HUDEP-2 (cell line): Measurements from ENCODE around the gene GZF1.
A peak's percentile ranks its signal among the peaks of the same experiment; 100 is the strongest.

Experiments
- DNase-seq, 76 experiments: peaks; one replicate each; lab custom pipeline; 2025; ENCODE audit not compliant: unreplicated experiment in 76 of 76; lab: John Stamatoyannopoulos, UW

The GZF1 gene

GRCh38 chr20:23404196-23404595, 42.2 kb downstream of the GZF1 start:
- no peak for DNase-seq

GRCh38 chr20:23406880-23407279, 44.9 kb downstream of the GZF1 start:
- DNase-seq: no peak

- DNase-seq: no peak
Observed at GRCh38 chr20:23407781-23408464, 45.9 kb downstream of the GZF1 start.

- DNase-seq: no peak
Observed at GRCh38 chr20:23408957-23409356, 47.0 kb downstream of the GZF1 start.

- no peak for DNase-seq
Observed at GRCh38 chr20:23409800-23410199, 47.8 kb downstream of the GZF1 start.

GRCh38 chr20:23410916-23411695, 49.1 kb downstream of the GZF1 start:
- no peak for DNase-seq

GRCh38 chr20:23412026-23412425, 50.0 kb downstream of the GZF1 start:
- no peak for DNase-seq

GRCh38 chr20:23413862-23414422, 52.0 kb downstream of the GZF1 start:
- DNase-seq: no peak

GRCh38 chr20:23414526-23415188, 52.7 kb downstream of the GZF1 start:
- no peak for DNase-seq

GRCh38 chr20:23415555-23415954, 53.6 kb downstream of the GZF1 start:
- no peak for DNase-seq

GRCh38 chr20:23415959-23416583, 54.1 kb downstream of the GZF1 start:
- DNase-seq: peak in 55 of 76 experiments; percentile 2 to 66 (median 36)

- DNase-seq: no peak
Observed at GRCh38 chr20:23417861-23418260, 55.9 kb downstream of the GZF1 start.

GRCh38 chr20:23419657-23419994, 57.6 kb downstream of the GZF1 start:
- DNase-seq: peak in 1 of 76 experiments; percentile 13

- peak in 27 of 76 experiments; percentile 7 to 47 (median 17) for DNase-seq
Observed at GRCh38 chr20:23419995-23420901, 58.3 kb downstream of the GZF1 start.

- peak in 74 of 76 experiments; percentile 27 to 96 (median 83) for DNase-seq
Observed at GRCh38 chr20:23420943-23421931, 59.3 kb downstream of the GZF1 start, which contains the start of gene NAPB. Gene NAPB (minus strand): TSS chr20:23421488. CDS start chr20:23421402, 86 bp downstream.
